CD4-positive, alpha-beta memory T cell (primary cell): ENCODE results near the gene VEGFD. TPM values are rescaled to one million over a fixed set of nuclear protein-coding genes. Genes with fewer than 3 reads are reported as not detected.

Experiments
- CTCF ChIA-PET: fragments of 350-600 bp; sonication (Branson Sonifier 250); formaldehyde crosslinking; loops from one replicate; lab custom pipeline; 2021; ENCODE audit warnings: inconsistent platforms; ENCODE audit not compliant: partially characterized antibody; lab: Charles Lee
- POLR2A ChIA-PET: fragments of 350-600 bp; sonication (Branson Sonifier 250); formaldehyde crosslinking; loops from one replicate; lab custom pipeline; 2021; ENCODE audit not compliant: partially characterized antibody; lab: Charles Lee
- DNase-seq, 5 donors: peaks; one replicate each; pipeline versions ENCODE4 v3.0.0 to v3.0.0-alpha.2; 2020 to 2022; ENCODE audit warnings: mixed read lengths in 1 of 5
- H3K27ac ChIP-seq: one replicate; pipeline ENCODE4 v1.7.0; 2013; ENCODE audit warnings: low read depth, low read length
- H3K27me3 ChIP-seq: 2 replicates; pipeline ENCODE4 v1.7.0; 2013; ENCODE audit warnings: mild to moderate bottlenecking, low read length, moderate library complexity; ENCODE audit not compliant: insufficient read depth
- H3K36me3 ChIP-seq: 2 replicates; pipeline ENCODE4 v1.7.0; 2013; ENCODE audit warnings: mild to moderate bottlenecking, low read length, moderate library complexity; ENCODE audit not compliant: insufficient read depth
- H3K4me1 ChIP-seq: 2 replicates; pipeline ENCODE4 v1.7.0; 2013; ENCODE audit warnings: mild to moderate bottlenecking, low read length, moderate library complexity; ENCODE audit not compliant: insufficient read depth
- H3K4me3 ChIP-seq, 2 donors: one replicate each; pipeline ENCODE4 v1.7.0; 2013; ENCODE audit warnings: low read length in 2 of 2, mild to moderate bottlenecking in 1 of 2
- H3K9me3 ChIP-seq, 2 donors: one replicate each; pipeline ENCODE4 v1.7.0; 2013; ENCODE audit warnings: low read length in 2 of 2, control low read depth in 1 of 2; ENCODE audit not compliant: control insufficient read depth in 1 of 2
- H3K27ac Mint-ChIP-seq, 7 donors: one replicate each; pipeline ENCODE4 v1.8.0; 2020 to 2021; ENCODE audit warnings: mixed read lengths in 7 of 7, mild to moderate bottlenecking in 6 of 7, inconsistent platforms in 3 of 7, moderate library complexity in 3 of 7
- H3K27me3 Mint-ChIP-seq, 2 donors: one replicate each; pipeline ENCODE4 v1.8.0; 2020 to 2021; ENCODE audit warnings: mixed read lengths in 2 of 2
- H3K36me3 Mint-ChIP-seq, 2 donors: one replicate each; pipeline ENCODE4 v1.8.0; 2020 to 2021; ENCODE audit warnings: mixed read lengths in 2 of 2, inconsistent platforms in 1 of 2, mild to moderate bottlenecking in 1 of 2
- H3K4me1 Mint-ChIP-seq, 4 donors: one replicate each; pipeline ENCODE4 v1.8.0; 2020 to 2021; ENCODE audit warnings: mixed read lengths in 4 of 4, mild to moderate bottlenecking in 1 of 4
- H3K4me3 Mint-ChIP-seq, 8 donors: one replicate each; pipeline ENCODE4 v1.8.0; 2020 to 2021; ENCODE audit warnings: mixed read lengths in 8 of 8, mild to moderate bottlenecking in 7 of 8, moderate library complexity in 6 of 8, inconsistent platforms in 3 of 8
- H3K9me3 Mint-ChIP-seq, 8 donors: one replicate each; pipeline ENCODE4 v1.8.0; 2020 to 2021; ENCODE audit warnings: mixed read lengths in 8 of 8, mild to moderate bottlenecking in 5 of 8, inconsistent platforms in 3 of 8, moderate library complexity in 1 of 8
- intact Hi-C: fragments of 100-400 bp; cut with micrococcal nuclease; formaldehyde crosslinking; loops from one replicate; pipeline ENCODE4 v1.15.1; 2023
- polyA plus RNA-seq, 2 donors: library from polyadenylated mRNA; unstranded; fragments of 300-500 nt; fragmentation: Illumina TruSeq; gene quantifications; one replicate each; pipeline ENCODE4 v1.2.3, GENCODE V29; 2021
- total RNA-seq, 2 experiments: library from RNA; stranded (reverse); gene quantifications; one replicate each; pipeline ENCODE4 v1.2.3, GENCODE V29; 2021

VEGFD gene
- total and polyA plus RNA-seq, 4 experiments from 2014 or later = 0.15 TPM; not detected in 3

DNA sequence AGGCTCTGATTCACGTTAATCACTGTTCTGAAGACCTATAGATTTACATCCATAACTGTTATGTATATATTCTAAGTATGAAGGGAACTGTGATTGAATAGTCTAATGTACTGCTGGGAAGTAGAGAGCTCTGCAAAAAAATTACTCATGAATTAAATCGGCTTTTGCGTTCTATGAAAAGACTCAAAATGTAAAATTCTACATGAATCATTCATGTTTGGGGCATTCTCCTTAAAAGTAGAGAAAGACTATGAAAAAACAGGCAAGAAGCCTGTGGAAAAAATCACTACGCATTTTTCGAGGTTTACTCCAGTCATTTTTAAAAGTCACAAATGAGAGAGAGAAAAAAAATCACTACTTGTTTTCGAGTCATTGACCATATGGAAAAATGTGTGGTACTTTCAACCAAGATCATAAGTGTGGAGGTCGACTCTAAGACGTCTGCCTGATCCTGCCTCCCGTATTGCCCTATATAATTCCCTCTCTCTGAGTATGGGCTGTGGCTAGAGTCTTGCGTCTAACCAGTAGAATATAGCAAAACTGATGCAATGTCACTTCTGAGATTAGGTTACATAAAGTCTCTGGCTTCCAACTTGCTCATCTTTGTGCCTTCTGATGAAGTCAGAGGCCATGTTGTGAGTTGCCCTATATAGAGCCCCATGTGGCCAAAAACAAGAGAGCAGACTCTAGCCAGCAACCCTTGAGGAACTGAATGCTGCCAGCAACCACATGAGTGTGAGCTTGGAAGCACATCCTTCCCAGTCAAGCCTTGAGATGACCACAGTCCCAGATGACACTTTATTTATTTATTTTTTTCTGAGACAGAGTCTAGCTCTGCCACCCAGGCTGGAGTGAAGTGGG, 32.1 kb upstream of the VEGFD start:
- Mint-ChIP-seq H3K4me3 (no peak overlapping the region), H3K27me3 (peaks cover 6 to 7% of the 10 kb centered on the region in 2 donors), H3K36me3 (peaks cover 0 to 2% of the 10 kb centered on the region in 2 donors), H3K27ac (no peak overlapping the region), H3K4me1 (no peaks in the 10 kb centered on the region), H3K9me3 (peaks cover 0 to 16% (median 6%) of the 10 kb centered on the region in 8 donors)
- no peaks in the 10 kb centered on the region for H3K36me3 ChIP-seq
- no peaks in the 10 kb centered on the region for H3K27me3 ChIP-seq
- POLR2A ChIA-PET = no interaction called here
- H3K27ac ChIP-seq = no peak overlapping the region
- intact Hi-C loops = no loop called here
- no peaks in the 10 kb centered on the region for H3K9me3 ChIP-seq
- H3K4me1 ChIP-seq = no peaks in the 10 kb centered on the region
- no peak for DNase-seq
- CTCF ChIA-PET = no interaction called here
- no peak overlapping the region for H3K4me3 ChIP-seq

DNA sequence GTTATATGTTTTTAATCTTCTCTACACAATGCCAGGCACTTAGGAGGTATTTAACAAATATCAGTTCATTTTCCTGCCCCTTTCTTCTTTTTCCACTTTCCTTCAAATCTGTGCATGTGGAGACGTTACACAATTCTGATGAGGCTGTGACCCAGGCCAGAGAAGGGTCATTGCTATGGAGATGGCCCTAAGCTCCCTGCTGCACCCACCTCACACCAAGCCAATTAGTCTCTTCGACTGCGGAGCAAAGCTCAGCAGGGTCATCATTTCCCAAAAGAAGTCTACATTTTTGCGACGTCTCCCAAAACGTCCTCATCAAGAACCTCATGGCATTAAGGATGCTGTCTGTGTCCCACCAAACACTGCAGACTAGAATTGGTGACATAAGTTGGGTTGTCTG, 28.9 kb upstream of the VEGFD start:
- Histone ChIP-seq H3K27me3 (no peaks in the 10 kb centered on the region), H3K36me3 (no peaks in the 10 kb centered on the region), H3K9me3 (no peaks in the 10 kb centered on the region), H3K27ac (no peak overlapping the region), H3K4me3 (no peak overlapping the region), H3K4me1 (no peaks in the 10 kb centered on the region)
- Mint-ChIP-seq H3K36me3 (peaks cover 0 to 2% of the 10 kb centered on the region in 2 donors), H3K4me1 (no peaks in the 10 kb centered on the region), H3K27me3 (peaks cover 7 to 10% of the 10 kb centered on the region in 2 donors), H3K9me3 (peaks cover 0 to 12% (median 4%) of the 10 kb centered on the region in 8 donors), H3K27ac (no peak overlapping the region), H3K4me3 (no peak overlapping the region)
- CTCF ChIA-PET = no interaction called here
- DNase-seq = no peak
- POLR2A ChIA-PET = no interaction called here
- intact Hi-C loops = no loop called here

DNA sequence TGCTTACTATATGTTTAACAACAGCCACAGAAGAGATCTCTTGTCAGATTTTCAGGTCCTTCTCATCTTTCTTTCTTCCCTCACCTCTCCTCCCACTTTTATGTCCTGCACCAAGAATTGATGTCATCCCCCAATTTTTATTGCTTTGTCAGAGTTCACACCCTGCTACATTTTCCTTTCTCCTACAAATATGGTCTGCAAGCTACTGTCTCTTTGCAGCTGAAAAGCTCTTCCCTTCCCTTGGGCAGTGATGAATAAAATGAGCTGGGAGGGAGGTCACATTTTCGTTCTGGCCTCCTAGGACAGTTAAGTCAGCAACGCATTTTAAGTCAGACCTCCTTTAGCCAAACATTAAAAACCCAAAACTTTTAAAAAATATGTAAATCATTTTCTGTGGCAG, 26.7 kb upstream of the VEGFD start:
- ChIA-PET POLR2A (no interaction called here), CTCF (no interaction called here)
- Histone ChIP-seq H3K27me3 (no peaks in the 10 kb centered on the region), H3K36me3 (no peaks in the 10 kb centered on the region), H3K9me3 (no peaks in the 10 kb centered on the region), H3K27ac (no peak overlapping the region), H3K4me1 (no peaks in the 10 kb centered on the region), H3K4me3 (no peak overlapping the region)
- no peaks in the 10 kb centered on the region for H3K9me3 Mint-ChIP-seq
- H3K27me3 Mint-ChIP-seq = peaks cover 4 to 7% of the 10 kb centered on the region in 2 donors
- H3K4me3 Mint-ChIP-seq = no peak overlapping the region
- H3K4me1 Mint-ChIP-seq = no peaks in the 10 kb centered on the region
- intact Hi-C loops = no loop called here
- no peak for DNase-seq
- H3K36me3 Mint-ChIP-seq = no peaks in the 10 kb centered on the region
- no peak overlapping the region for H3K27ac Mint-ChIP-seq

DNA sequence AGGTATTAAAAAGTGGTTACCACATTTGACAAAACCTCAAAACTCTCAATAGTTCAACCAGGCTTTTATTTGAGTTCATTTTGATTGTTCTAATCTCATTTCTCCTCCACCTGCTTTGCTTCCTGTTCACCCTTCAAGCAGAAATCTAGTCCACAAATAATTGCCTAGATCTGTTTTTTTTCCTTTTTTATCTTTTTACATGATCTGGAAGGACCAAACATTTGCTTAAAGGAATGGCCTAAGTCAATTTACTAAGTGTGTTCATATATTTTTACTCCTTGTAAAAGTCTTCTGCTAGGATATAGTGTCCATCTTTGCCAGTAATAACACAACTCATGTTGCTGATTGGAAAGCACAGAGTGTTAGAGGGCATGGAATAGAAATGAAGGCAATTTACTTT, 26.2 kb upstream of the VEGFD start:
- POLR2A ChIA-PET = no interaction called here
- CTCF ChIA-PET = no interaction called here
- Mint-ChIP-seq H3K27me3 (peaks cover 4 to 7% of the 10 kb centered on the region in 2 donors), H3K4me1 (no peaks in the 10 kb centered on the region), H3K4me3 (no peak overlapping the region), H3K36me3 (no peaks in the 10 kb centered on the region), H3K9me3 (no peaks in the 10 kb centered on the region), H3K27ac (no peak overlapping the region)
- DNase-seq = no peak
- no peaks in the 10 kb centered on the region for H3K36me3 ChIP-seq
- H3K4me3 ChIP-seq = no peak overlapping the region
- no peaks in the 10 kb centered on the region for H3K9me3 ChIP-seq
- H3K4me1 ChIP-seq = no peaks in the 10 kb centered on the region
- no peaks in the 10 kb centered on the region for H3K27me3 ChIP-seq
- H3K27ac ChIP-seq = no peak overlapping the region
- intact Hi-C loops = no loop called here

DNA sequence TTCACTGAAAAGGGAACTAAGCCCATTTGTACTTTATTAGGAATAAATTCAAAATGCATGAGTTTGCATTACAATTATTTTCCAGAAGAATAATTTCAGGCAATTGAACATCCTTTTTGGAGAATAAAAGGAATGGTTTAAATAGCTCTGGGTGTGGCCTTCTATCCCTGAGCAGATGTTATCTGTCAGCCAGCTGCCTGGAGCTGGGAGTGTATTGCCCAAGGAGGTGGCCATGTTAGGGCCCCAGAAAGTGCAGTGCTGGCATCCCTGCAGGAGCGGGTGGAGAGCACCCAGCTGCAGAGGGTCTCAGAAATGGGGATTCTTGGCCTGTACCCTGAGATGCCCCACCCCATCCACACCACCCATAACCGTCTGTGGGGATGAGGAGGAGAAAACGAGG, 21.6 kb upstream of the VEGFD start:
- peaks cover 0 to 4% of the 10 kb centered on the region in 2 donors for H3K27me3 Mint-ChIP-seq
- CTCF ChIA-PET = no interaction called here
- H3K36me3 Mint-ChIP-seq = no peaks in the 10 kb centered on the region
- no peaks in the 10 kb centered on the region for H3K9me3 Mint-ChIP-seq
- intact Hi-C loops = no loop called here
- H3K27ac Mint-ChIP-seq = no peak overlapping the region
- no peak overlapping the region for H3K4me3 ChIP-seq
- H3K9me3 ChIP-seq = no peaks in the 10 kb centered on the region
- DNase-seq = no peak
- peaks cover 0 to 7% (median 1%) of the 10 kb centered on the region in 4 donors for H3K4me1 Mint-ChIP-seq
- POLR2A ChIA-PET = no interaction called here
- no peaks in the 10 kb centered on the region for H3K4me1 ChIP-seq
- no peak overlapping the region for H3K27ac ChIP-seq
- no peaks in the 10 kb centered on the region for H3K27me3 ChIP-seq
- no peaks in the 10 kb centered on the region for H3K36me3 ChIP-seq
- no peak overlapping the region for H3K4me3 Mint-ChIP-seq

DNA sequence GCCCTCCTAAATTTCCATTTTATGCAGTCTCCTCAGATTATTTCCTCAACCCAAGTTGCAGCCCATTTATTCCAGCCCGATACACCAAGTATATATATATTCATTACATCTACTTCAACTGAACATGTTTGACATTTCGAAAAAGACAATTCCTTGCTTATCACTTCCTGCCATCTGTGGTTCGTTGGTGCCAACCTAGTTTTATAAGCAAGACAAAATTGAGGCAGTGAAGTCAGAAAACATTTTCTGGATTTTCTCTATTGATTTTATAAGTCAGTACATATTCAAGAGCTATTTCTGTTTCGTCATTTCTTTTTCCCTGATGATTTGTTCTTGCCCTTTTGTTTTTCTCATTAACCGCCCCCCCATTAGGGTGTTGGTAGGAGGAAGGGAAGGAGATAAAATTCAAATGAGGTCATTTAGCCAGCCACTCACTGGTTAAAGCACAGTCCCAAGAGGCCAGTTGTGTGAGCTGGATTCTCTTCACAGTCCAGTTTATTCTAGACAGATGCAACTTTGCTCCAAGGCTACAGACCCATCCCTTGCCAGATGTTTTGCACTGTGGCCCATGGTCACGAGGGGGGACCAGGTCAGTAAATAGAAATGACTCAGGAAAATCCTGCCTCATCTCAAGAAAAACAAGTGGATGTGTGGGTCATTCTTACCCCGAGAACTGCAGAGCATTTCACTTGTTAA, 20.3 kb upstream of the VEGFD start:
- Mint-ChIP-seq H3K4me1 (peaks cover 0 to 7% (median 1%) of the 10 kb centered on the region in 4 donors), H3K4me3 (peak overlapping the region in 1 of 8 donors; percentile 2), H3K36me3 (no peaks in the 10 kb centered on the region), H3K27ac (peak overlapping the region in 1 of 7 donors; percentile 19), H3K27me3 (peaks cover 0 to 4% of the 10 kb centered on the region in 2 donors), H3K9me3 (no peaks in the 10 kb centered on the region)
- H3K4me1 ChIP-seq = no peaks in the 10 kb centered on the region
- ChIA-PET CTCF (no interaction called here), POLR2A (no interaction called here)
- H3K27ac ChIP-seq = no peak overlapping the region
- H3K4me3 ChIP-seq = no peak overlapping the region
- no peaks in the 10 kb centered on the region for H3K27me3 ChIP-seq
- no peaks in the 10 kb centered on the region for H3K9me3 ChIP-seq
- DNase-seq = no peak
- intact Hi-C loops = no loop called here
- no peaks in the 10 kb centered on the region for H3K36me3 ChIP-seq

DNA sequence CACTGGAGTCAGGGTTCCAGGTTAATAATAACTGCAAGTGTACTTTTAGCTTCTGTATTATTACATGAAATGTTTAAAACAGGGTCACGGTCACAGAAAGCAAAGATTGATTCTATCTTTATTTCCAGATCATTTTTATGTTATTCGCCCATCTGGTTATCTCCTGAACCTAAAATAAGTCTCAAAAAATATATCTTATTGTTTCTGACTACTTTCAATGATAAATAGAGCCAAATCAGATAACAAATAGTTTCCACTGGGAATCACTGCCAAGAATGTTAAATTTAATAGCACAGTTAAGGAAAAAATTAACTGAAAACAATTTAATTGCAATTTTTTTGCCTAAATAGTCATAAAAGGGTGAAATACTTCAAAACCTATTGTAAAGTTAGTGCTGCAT, 17.2 kb upstream of the VEGFD start:
- no peak for DNase-seq
- Mint-ChIP-seq H3K27ac (no peak overlapping the region), H3K27me3 (no peaks in the 10 kb centered on the region), H3K36me3 (no peaks in the 10 kb centered on the region), H3K9me3 (no peaks in the 10 kb centered on the region), H3K4me1 (peaks cover 0 to 7% (median 1%) of the 10 kb centered on the region in 4 donors), H3K4me3 (no peak overlapping the region)
- Histone ChIP-seq H3K9me3 (no peaks in the 10 kb centered on the region), H3K4me3 (no peak overlapping the region), H3K36me3 (no peaks in the 10 kb centered on the region), H3K27ac (no peak overlapping the region), H3K4me1 (no peaks in the 10 kb centered on the region), H3K27me3 (no peaks in the 10 kb centered on the region)
- ChIA-PET POLR2A (no interaction called here), CTCF (no interaction called here)
- intact Hi-C loops = no loop called here
